H9 (cell line): ENCODE data around the gene SMARCC2. TPM values are rescaled to one million over a fixed set of nuclear protein-coding genes. Genes with fewer than 3 reads are reported as not detected.

ENCODE experiments used
- DNase-seq: peaks from one replicate; pipeline ENCODE4 v3.0.0-alpha.2; 2017
- H2AFZ ChIP-seq: one replicate; pipeline ENCODE4 v1.6.1; 2013; ENCODE audit warnings: mild to moderate bottlenecking, low read length, control low read depth, moderate library complexity
- H2AK5ac ChIP-seq: 2 replicates; pipeline ENCODE4 v1.6.1; 2013; ENCODE audit warnings: low read length, control low read depth, mixed read lengths; ENCODE audit not compliant: insufficient read length
- H2BK120ac ChIP-seq: one replicate; pipeline ENCODE4 v1.6.1; 2013; ENCODE audit warnings: low read depth, mild to moderate bottlenecking, low read length, control low read depth, inconsistent platforms; ENCODE audit not compliant: poor library complexity, severe bottlenecking
- H2BK12ac ChIP-seq: 2 replicates; pipeline ENCODE4 v1.6.1; 2013; ENCODE audit warnings: low read length, control low read depth, mixed read lengths, low read depth; ENCODE audit not compliant: insufficient read length
- H2BK15ac ChIP-seq: 2 replicates; pipeline ENCODE4 v1.6.1; 2013; ENCODE audit warnings: low read depth, low read length, control low read depth
- H2BK20ac ChIP-seq: one replicate; pipeline ENCODE4 v1.6.1; 2013; ENCODE audit warnings: low read depth, mild to moderate bottlenecking, low read length, control low read depth, inconsistent platforms; ENCODE audit not compliant: poor library complexity, severe bottlenecking
- H2BK5ac ChIP-seq: 2 replicates; pipeline ENCODE4 v1.6.1; 2013; ENCODE audit warnings: low read length, control low read depth, mixed read lengths; ENCODE audit not compliant: insufficient read length
- H3K14ac ChIP-seq: 2 replicates; pipeline ENCODE4 v1.6.1; 2013; ENCODE audit warnings: low read length, control low read depth; ENCODE audit not compliant: insufficient read depth
- H3K18ac ChIP-seq: 2 replicates; pipeline ENCODE4 v1.6.1; 2013; ENCODE audit warnings: low read depth, mild to moderate bottlenecking, mixed read lengths, low read length, control low read depth; ENCODE audit not compliant: insufficient read length
- H3K23ac ChIP-seq: 2 replicates; pipeline ENCODE4 v1.6.1; 2013; ENCODE audit warnings: low read length, control low read depth, mixed read lengths, low read depth; ENCODE audit not compliant: insufficient read length
- H3K23me2 ChIP-seq: 2 replicates; pipeline ENCODE4 v1.6.1; 2013; ENCODE audit warnings: low read depth, mild to moderate bottlenecking, mixed read lengths, low read length, control low read depth; ENCODE audit not compliant: insufficient read length, poor library complexity, severe bottlenecking
- H3K27ac ChIP-seq: 2 replicates; pipeline ENCODE4 v1.5.1; 2013; ENCODE audit warnings: low read length, control low read depth, mixed read lengths, low read depth; ENCODE audit not compliant: insufficient read length
- H3K27me3 ChIP-seq: 2 replicates; pipeline ENCODE4 v1.6.1; 2013; ENCODE audit warnings: low read length, control low read depth, inconsistent platforms; ENCODE audit not compliant: insufficient read depth
- H3K4ac ChIP-seq: 2 replicates; pipeline ENCODE4 v1.6.1; 2013; ENCODE audit warnings: low read depth, mild to moderate bottlenecking, control low read depth, inconsistent platforms, low read length, moderate library complexity
- H3K4me1 ChIP-seq: 2 replicates; pipeline ENCODE4 v1.6.1; 2013; ENCODE audit warnings: low read length, control low read depth, inconsistent platforms; ENCODE audit not compliant: insufficient read depth
- H3K4me2 ChIP-seq: 2 replicates; pipeline ENCODE4 v1.6.1; 2013; ENCODE audit warnings: low read length, control low read depth, mixed read lengths; ENCODE audit not compliant: insufficient read length, insufficient read depth
- H3K56ac ChIP-seq: 2 replicates; pipeline ENCODE4 v1.6.1; 2013; ENCODE audit warnings: low read depth, mild to moderate bottlenecking, mixed read lengths, low read length, control low read depth; ENCODE audit not compliant: insufficient read length
- H3K79me1 ChIP-seq: 2 replicates; pipeline ENCODE4 v1.6.1; 2013; ENCODE audit warnings: low read depth, mild to moderate bottlenecking, moderate library complexity, low read length, control low read depth, inconsistent platforms; ENCODE audit not compliant: insufficient read depth, poor library complexity, severe bottlenecking
- H3K79me2 ChIP-seq: 2 replicates; pipeline ENCODE4 v1.6.1; 2013; ENCODE audit warnings: low read length, control low read depth, inconsistent platforms; ENCODE audit not compliant: insufficient read depth
- H3K9ac ChIP-seq: 2 replicates; pipeline ENCODE4 v1.6.1; 2013; ENCODE audit warnings: low read length, control low read depth, mixed read lengths; ENCODE audit not compliant: insufficient read length; ENCODE audit errors: extremely low read depth
- H3K9me3 ChIP-seq: one replicate; pipeline ENCODE4 v1.6.1; 2013; ENCODE audit warnings: low read depth, low read length, inconsistent platforms; ENCODE audit not compliant: control insufficient read depth
- H3T11ph ChIP-seq: one replicate; pipeline ENCODE4 v1.6.1; 2013; ENCODE audit warnings: mild to moderate bottlenecking, low read length, control low read depth, inconsistent platforms
- H4K20me1 ChIP-seq: one replicate; pipeline ENCODE4 v1.6.1; 2013; ENCODE audit not compliant: control insufficient read depth, insufficient read length, insufficient read depth
- H4K5ac ChIP-seq: 2 replicates; pipeline ENCODE4 v1.6.1; 2013; ENCODE audit warnings: low read depth, mild to moderate bottlenecking, mixed read lengths, low read length, control low read depth; ENCODE audit not compliant: insufficient read length
- H4K8ac ChIP-seq: replicated peaks from 2 replicates; pipeline ENCODE4 v1.6.1; 2013; ENCODE audit warnings: low read length, control low read depth, mixed read lengths, low read depth; ENCODE audit not compliant: insufficient read length
- H4K91ac ChIP-seq: 2 replicates; pipeline ENCODE4 v1.6.1; 2013; ENCODE audit warnings: low read depth, mild to moderate bottlenecking, moderate library complexity, mixed read lengths, low read length, control low read depth; ENCODE audit not compliant: insufficient read length
- H3K27ac Mint-ChIP-seq, 3 experiments: 2 replicates in 2 of 3; 3 replicates in 1 of 3; pipeline ENCODE4 v1.8.0; 2020 to 2021; ENCODE audit warnings: mixed read lengths in 3 of 3, mild to moderate bottlenecking in 1 of 3, moderate library complexity in 1 of 3
- H3K27me3 Mint-ChIP-seq: 2 replicates; pipeline ENCODE4 v1.8.0; 2021; ENCODE audit warnings: low read depth, mild to moderate bottlenecking, moderate library complexity, mixed read lengths
- H3K36me3 Mint-ChIP-seq, 3 experiments: 2 replicates in 2 of 3; 3 replicates in 1 of 3; pipeline ENCODE4 v1.8.0; 2020 to 2021; ENCODE audit warnings: low read depth in 3 of 3, mixed read lengths in 3 of 3; ENCODE audit not compliant: insufficient read depth in 1 of 3
- H3K4me1 Mint-ChIP-seq, 2 experiments: 2 replicates each; pipeline ENCODE4 v1.8.0; 2020; ENCODE audit warnings: mixed read lengths in 2 of 2
- H3K4me3 Mint-ChIP-seq, 2 experiments: 2 replicates in 1 of 2; 3 replicates in 1 of 2; pipeline ENCODE4 v1.8.0; 2020 to 2021; ENCODE audit warnings: mild to moderate bottlenecking in 2 of 2, mixed read lengths in 2 of 2, moderate library complexity in 1 of 2
- H3K9me3 Mint-ChIP-seq, 2 experiments: 2 replicates in 1 of 2; 3 replicates in 1 of 2; pipeline ENCODE4 v1.8.0; 2020; ENCODE audit warnings: mild to moderate bottlenecking in 2 of 2, mixed read lengths in 2 of 2, moderate library complexity in 1 of 2
- WGBS: extraction: QIAGEN DNeasy Blood & Tissue Kit; methylation state at CpG from one replicate; pipeline ENCODE4 v1.1.7; 2013; ENCODE audit warnings: missing lambda C conversion rate, low lambda C conversion rate, mixed read lengths; ENCODE audit not compliant: insufficient read length; ENCODE audit errors: extremely low coverage; 5-methylcytosine and 5-hydroxymethylcytosine counted together
- total RNA-seq: library from RNA; stranded (reverse); gene quantifications from 2 replicates; pipeline ENCODE4 v1.2.1, GENCODE V29; 2021
- TF ChIP-seq, protein P1 (sequence below): fragments of 200-600 bp; sonication (generic); conservative IDR thresholded peaks from 3 replicates; pipeline ENCODE4 v1.8.0; 2021; ENCODE audit warnings: antibody characterized with exemption, mild to moderate bottlenecking

Gene SMARCC2
- total RNA-seq, 1 experiment from 2014 or later: 86.9 TPM

DNA sequence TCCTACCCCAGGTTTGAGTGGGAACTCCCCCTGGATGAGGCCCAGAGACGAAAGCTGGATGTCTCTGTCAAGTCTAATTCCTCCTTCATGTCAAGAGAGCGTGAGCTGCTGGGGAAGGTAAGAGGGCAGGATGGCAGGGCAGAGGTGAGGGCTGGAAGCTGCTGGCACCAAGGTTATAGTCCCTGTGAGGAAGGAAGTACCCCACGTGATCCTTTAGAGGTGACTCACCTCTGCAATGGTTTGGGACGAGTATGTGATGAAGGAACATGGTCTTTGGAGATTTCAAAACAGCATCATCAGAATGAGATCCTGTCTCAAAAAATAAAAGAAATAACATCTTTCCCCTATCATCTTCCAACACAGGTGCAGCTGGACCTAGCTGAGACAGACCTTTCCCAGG is 46.1 kb downstream of the SMARCC2 start:
- H3K23ac ChIP-seq: no peak overlapping the region
- H3K56ac ChIP-seq: no peak overlapping the region
- H3K27me3 ChIP-seq: no peaks in the 10 kb centered on the region
- H2BK5ac ChIP-seq: no peak overlapping the region
- no peak overlapping the region for H3K4ac ChIP-seq
- no peak overlapping the region for H4K5ac ChIP-seq
- no peak overlapping the region for H3K9ac ChIP-seq
- Mint-ChIP-seq H3K9me3 (no peaks in the 10 kb centered on the region; a peak in 2 of 5 replicates), H3K27me3 (no peaks in the 10 kb centered on the region), H3K36me3 (peaks cover 42 to 71% (median 68%) of the 10 kb centered on the region in 3 experiments), H3K4me3 (no peak overlapping the region; a peak in 1 of 5 replicates), H3K4me1 (no peaks in the 10 kb centered on the region), H3K27ac (peak overlapping the region in 2 of 3 experiments; percentile 8 to 22; a peak in 1 of 7 replicates)
- H4K8ac ChIP-seq: no peak overlapping the region
- H4K91ac ChIP-seq: no peak overlapping the region
- H3K27ac ChIP-seq: no peak overlapping the region
- no peak overlapping the region for H2AFZ ChIP-seq
- H3K23me2 ChIP-seq: no peaks in the 10 kb centered on the region
- no peak overlapping the region for H3T11ph ChIP-seq
- no peak for DNase-seq
- H4K20me1 ChIP-seq: no peaks in the 10 kb centered on the region
- no peak overlapping the region for H3K14ac ChIP-seq
- H3K4me1 ChIP-seq: no peaks in the 10 kb centered on the region
- WGBS: no CpG with 5 or more reads among the region's 4 CpGs
- no peaks in the 10 kb centered on the region for H3K9me3 ChIP-seq
- no peak overlapping the region for H3K18ac ChIP-seq
- no peak overlapping the region for H2AK5ac ChIP-seq
- H3K79me2 ChIP-seq: no peaks in the 10 kb centered on the region
- H2BK15ac ChIP-seq: no peak overlapping the region
- H2BK120ac ChIP-seq: no peak overlapping the region
- H3K4me2 ChIP-seq: no peak overlapping the region
- H2BK20ac ChIP-seq: no peak overlapping the region
- TF ChIP-seq, protein P1, sequence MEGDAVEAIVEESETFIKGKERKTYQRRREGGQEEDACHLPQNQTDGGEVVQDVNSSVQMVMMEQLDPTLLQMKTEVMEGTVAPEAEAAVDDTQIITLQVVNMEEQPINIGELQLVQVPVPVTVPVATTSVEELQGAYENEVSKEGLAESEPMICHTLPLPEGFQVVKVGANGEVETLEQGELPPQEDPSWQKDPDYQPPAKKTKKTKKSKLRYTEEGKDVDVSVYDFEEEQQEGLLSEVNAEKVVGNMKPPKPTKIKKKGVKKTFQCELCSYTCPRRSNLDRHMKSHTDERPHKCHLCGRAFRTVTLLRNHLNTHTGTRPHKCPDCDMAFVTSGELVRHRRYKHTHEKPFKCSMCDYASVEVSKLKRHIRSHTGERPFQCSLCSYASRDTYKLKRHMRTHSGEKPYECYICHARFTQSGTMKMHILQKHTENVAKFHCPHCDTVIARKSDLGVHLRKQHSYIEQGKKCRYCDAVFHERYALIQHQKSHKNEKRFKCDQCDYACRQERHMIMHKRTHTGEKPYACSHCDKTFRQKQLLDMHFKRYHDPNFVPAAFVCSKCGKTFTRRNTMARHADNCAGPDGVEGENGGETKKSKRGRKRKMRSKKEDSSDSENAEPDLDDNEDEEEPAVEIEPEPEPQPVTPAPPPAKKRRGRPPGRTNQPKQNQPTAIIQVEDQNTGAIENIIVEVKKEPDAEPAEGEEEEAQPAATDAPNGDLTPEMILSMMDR: no peak
- no peaks in the 10 kb centered on the region for H3K79me1 ChIP-seq
- H2BK12ac ChIP-seq: no peak overlapping the region
